ENCODE results near the gene KCND3.

GRCh38 chr1:111739925-111740765, 249.3 kb downstream of the KCND3 start:
- no peak for TF ChIP-seq CSRNP3 (CRISPR knock-in tag; IDR thresholded peaks at IDR 0.05)
- no peak for TF ChIP-seq CSDC2 (CRISPR knock-in tag; IDR thresholded peaks at IDR 0.05)
- TF ChIP-seq ZFP3 (CRISPR knock-in tag; IDR thresholded peaks at IDR 0.05) = no peak
- no peak for TF ChIP-seq TSHZ2 (CRISPR knock-in tag; IDR thresholded peaks at IDR 0.05)
- TF ChIP-seq ISL1 (CRISPR knock-in tag; IDR thresholded peaks at IDR 0.05) = no peak
- TF ChIP-seq PATZ1 (CRISPR knock-in tag; IDR thresholded peaks at IDR 0.05; ENCODE audit: borderline replicate concordance) = no peak
- no peak for TF ChIP-seq RARB (CRISPR knock-in tag; IDR thresholded peaks at IDR 0.05)
- TF ChIP-seq SNAI2 (CRISPR knock-in tag; IDR thresholded peaks at IDR 0.05) = no peak
- no peak for TF ChIP-seq ZNF8 (CRISPR knock-in tag; IDR thresholded peaks at IDR 0.05)
- no peak for TF ChIP-seq GLIS3 (CRISPR knock-in tag; IDR thresholded peaks at IDR 0.05)
- no peak for TF ChIP-seq OSR1 (CRISPR knock-in tag; IDR thresholded peaks at IDR 0.05)
- TF ChIP-seq ZFP30 (CRISPR knock-in tag; IDR thresholded peaks at IDR 0.05) = no peak
- TF ChIP-seq ZNF70 (CRISPR knock-in tag; IDR thresholded peaks at IDR 0.05) = no peak

All from SK-N-SH treated with all-trans-retinoic acid at 6 μM for 48 hours (cell line).